HG02973 (cell line): Measurements from ENCODE around the gene AFG3L2.

Source experiments
- ATAC-seq: cut with Tn5 transposase; IDR thresholded peaks from one replicate; pipeline ENCODE4 v1.9.1; 2021; ENCODE audit warnings: moderate library complexity; ENCODE audit not compliant: unreplicated experiment

AFG3L2 gene

DNA sequence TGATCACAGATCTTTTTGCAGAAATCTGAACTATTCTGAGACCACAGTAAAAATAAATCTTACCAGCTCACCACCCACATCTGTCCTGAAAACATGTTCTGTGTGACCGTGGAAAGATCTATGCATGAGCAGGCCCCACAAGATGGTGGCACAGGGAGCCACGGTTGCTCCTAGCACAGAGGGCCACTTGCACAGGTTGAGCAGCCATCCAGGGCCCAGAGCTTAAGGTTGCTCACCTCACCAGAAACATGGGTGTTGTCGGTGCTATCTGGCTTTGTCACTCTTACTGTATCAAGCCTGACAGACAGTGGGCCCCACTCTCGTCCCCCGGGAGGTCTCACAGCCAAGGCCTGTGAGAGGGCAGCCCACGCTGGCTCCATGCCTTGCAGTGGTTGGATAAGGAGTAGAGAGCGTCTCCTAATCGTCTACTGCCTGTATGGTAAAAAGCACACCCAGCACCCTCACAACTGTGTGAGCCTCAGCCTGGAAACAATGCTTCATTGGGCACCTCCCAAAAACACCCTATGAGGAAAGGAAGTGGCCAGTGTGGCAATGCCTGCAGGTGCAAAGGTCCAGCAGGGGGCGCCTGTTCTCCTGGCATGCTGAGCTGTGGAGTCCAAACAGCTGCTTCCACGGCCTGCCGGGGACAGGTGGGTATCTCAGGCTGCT is 49.4 kb downstream of the AFG3L2 start:
- no peak for ATAC-seq

DNA sequence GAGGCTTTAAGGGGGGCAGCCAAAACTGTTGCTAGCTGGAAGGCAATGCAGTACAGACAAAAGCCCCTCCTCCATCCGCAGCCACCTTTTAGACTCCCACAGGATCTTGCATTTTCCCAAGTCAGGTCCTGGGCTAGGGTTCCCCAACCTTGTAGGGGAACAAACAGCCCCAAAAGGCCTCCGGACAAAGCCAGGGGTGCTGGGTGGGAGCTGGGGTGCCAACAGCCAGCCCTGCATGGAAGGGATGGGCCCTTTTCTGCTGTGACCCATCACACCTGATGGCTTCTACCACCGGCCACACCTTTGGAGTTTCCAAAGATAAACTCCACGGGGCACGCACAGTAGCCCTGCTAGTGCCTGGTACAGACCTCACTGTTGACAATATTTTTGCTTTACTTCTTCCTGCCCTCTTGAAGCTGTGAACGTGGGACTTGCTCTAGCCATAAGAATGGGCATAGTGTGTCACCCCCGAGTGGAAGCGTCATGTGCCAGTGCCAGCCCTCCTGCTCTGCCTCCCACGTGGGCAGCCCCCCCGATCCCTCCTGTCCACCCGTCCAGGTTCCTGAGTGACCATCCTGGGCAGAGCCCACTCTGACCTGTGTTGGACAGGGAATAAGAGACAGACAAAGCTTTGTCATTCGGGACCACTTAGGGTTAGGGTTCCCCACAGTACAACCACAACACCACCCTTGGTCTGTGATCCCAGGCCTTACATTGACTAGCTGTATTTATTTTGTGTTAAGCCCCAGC is 50.1 kb downstream of the AFG3L2 start:
- ATAC-seq = no peak

- ATAC-seq = no peak
Measured at GRCh38 chr18:12325726-12326245, 51.2 kb downstream of the AFG3L2 start.

DNA sequence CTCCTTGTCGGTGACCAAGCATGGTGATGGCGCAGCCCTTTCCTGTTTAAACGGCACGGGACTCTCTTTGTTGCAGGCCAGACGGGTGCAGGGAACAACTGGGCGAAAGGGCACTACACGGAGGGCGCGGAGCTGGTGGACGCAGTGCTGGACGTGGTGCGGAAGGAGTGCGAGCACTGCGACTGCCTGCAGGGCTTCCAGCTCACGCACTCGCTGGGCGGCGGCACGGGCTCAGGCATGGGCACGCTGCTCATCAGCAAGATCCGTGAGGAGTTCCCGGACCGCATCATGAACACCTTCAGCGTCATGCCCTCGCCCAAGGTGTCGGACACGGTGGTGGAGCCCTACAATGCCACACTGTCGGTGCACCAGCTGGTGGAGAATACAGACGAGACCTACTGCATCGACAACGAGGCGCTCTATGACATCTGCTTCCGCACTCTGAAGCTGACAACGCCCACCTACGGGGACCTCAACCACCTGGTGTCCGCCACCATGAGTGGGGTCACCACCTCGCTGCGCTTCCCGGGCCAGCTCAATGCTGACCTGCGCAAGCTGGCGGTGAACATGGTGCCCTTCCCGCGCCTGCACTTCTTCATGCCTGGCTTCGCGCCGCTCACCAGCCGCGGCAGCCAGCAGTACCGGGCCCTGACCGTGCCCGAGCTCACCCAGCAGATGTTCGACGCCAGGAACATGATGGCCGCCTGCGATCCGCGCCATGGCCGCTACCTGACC is 51.9 kb downstream of the AFG3L2 start:
- no peak for ATAC-seq

DNA sequence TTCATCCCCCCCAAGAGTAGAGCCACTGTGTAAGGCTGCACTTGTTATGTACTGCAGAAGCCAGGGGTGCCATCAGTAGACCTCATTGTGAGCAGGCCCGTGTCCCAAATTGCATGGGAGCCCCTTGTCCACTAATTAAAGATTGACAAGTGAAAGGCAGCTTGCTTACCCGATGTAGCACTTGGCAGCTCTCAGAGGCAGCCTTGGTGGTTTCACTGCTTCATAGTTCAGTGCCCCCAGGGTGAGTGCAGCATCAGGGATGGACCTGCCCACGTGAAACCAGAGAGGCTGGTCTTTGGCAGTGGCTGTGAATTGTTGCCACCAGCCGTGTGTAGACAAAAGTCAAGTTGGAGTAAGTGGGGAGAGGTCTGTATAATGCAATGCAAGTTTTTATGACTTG is 55.7 kb downstream of the AFG3L2 start:
- peak; percentile 47 for ATAC-seq

- no peak for ATAC-seq
Measured at GRCh38 chr18:12318857-12319256, 58.2 kb downstream of the AFG3L2 start.

DNA sequence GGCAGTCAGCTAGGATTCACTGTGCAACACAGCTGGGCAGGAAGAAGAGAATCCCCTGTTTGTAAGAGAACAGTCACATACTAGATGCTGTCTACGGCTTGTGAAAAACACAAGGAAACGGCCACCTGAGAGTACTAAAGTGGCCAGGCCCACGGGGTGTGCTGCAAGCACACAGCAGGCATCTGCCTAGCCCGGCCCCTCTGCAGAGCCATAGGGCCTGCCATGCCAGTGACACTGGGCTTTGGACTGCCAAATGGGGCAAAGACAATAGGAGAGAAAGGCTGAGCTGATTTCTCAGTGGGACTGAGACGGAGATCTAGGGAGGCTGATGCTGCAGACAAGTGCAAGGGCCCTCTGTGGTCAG is 58.7 kb downstream of the AFG3L2 start:
- ATAC-seq = no peak

DNA sequence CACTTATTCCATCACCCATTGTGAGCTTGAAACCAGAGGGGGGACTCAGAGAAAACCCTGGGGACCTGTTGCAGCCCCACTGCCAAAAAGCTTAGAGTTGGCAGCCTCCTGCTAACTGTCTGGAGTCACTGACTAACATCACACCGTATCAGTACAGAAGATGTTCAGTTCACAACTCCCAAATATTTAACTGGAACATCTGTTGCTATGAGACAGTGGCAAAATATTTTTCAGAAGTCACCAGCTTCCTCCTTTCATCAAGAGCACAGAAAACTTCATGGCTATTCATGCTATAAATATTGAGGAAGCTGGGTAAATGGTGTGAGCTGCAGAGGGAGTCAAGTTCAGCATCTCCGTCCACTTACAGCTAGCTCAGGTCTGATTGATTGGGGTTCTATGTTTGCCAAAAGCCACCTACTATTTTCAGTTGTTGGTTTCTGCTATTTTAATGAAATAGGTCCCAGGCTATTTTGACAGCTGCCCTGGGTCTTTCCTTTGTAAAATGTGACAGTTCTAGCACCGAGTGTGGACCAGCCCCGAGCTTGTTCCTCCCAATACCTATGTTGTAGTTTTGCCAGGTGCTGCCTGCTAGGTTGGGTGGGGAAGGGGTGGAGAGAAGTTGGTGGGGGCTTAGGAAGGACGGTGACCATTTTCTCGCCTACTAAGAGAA is 59.2 kb downstream of the AFG3L2 start:
- ATAC-seq = no peak

DNA sequence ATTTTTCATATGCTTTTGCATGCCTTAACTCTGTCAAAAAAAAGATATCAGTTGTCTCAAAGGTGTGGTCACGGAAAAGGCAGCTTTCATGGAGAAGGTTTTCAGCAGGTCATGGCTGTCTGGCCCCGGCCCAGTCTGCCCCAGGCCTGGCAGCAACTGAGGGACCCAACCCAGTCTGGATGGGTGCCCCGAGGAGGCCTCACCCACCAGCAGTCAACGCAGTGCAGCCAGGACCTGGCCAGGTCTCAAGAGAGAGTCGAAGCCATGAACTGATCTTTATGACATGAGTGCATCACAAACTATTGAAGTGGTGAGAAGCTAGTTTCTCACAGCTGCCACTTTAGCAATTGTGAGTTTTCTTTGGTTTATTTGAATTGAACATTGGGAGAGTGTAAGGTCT is 61.1 kb downstream of the AFG3L2 start:
- ATAC-seq = no peak

- no peak for ATAC-seq
Measured at GRCh38 chr18:12315490-12315889, 61.5 kb downstream of the AFG3L2 start.

DNA sequence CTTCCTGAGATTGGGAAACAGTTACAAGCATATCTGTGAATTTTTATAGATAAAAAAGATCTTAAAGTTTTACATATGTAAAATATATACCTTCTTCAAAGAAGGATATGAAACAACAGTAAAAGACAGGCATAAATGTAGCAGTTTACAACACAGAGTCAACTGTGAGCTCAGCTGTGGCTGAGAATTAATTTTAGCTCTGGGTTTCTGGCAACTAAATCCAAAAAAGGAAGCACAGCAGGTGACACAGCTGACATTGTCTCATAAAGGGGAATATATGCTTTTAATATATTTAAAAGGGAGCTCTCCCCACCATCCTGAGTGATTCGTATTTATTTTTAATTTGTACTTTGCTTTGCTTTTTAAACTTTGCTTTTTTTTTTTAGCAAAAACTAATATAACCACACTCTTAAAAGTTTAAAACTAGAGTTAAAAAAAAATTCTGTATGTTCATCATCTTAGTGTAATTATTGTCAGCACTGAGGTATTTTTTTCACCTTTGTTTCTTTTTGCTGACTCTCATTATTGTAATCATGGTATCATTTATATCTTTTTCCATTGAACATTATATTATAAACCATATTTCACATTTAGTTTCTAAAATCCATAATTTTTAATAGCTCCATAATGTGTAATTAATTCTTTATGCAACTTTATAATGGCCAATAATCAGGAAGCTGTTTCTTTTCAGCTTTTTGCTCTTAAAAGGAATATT is 62.3 kb downstream of the AFG3L2 start:
- ATAC-seq = no peak

DNA sequence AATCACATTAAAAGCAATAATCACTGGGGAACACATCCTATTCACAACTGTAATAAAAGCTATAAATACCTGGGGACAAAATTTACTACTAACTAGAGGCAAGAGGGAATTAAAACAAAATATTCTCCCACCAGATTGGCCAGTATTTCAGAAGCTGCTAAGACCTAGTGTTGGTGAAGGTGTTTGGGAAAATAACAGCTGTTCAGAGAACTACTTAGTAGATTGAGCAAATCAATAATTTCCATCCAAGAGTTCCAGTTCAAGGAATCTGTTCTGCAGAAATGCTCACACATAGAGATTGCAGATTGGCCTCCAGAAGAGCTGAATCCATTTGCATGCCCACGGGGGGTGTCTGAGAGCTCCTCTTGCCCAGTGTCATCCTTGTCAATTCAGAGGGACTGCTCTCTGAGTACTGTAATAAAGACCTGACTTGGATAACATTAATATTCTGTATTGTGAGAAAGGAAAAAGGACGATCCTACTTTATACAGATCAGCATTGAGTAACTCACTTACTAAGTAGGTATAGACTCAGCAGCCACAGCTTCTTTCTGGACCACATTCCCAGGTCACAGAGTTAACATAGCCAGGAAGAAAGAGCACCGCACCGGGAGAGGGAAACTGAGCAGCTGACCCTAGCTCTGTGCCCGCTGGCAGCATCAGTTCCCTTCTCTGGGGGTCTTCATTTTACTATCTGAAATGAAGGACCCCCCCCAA is 63.3 kb downstream of the AFG3L2 start:
- no peak for ATAC-seq

GRCh38 chr18:12312976-12313375 is 64.1 kb downstream of the AFG3L2 start:
- ATAC-seq = no peak

DNA sequence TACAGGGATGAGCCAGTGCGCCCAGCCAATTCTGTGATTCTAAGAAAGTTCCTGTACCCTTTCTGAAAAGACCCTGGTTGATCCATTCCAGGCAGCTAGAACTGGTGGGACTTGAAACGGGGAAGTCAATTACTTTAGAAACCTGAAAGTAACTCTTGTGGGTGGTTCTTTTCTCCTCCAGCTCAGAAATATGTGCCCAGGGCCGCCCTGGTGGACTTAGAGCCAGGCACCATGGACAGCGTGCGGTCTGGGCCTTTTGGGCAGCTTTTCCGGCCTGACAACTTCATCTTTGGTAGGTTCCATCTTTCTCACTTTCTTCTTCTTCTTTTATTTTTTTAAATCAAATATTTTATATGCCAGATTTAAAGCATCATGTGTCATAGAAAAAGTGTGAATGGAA is 66.3 kb downstream of the AFG3L2 start:
- no peak for ATAC-seq

DNA sequence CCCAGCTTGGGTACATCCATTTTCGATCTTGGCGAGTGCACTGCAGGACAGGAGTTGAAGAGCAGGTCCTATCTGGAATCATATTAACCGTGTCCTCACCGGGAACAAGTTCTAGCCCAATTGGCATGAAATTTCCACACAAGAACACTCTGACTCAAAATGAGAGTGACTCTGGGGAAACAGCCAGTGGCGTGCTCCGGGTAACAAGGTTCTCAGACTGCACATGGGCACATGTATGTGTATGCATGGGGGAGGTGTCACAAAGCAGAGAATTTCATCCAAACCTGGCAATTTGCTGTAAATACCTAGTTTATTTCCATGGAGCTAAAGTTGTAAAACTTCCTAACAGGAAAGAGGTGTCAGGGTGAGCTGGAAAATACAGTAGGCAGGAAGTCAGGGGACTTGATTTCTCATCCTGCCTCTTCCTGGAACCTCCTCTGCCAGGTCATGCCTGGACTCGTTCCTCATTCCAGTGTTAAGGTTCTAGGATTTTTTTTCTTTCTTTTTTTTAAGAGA is 67.3 kb downstream of the AFG3L2 start:
- no peak for ATAC-seq

- ATAC-seq = peak; percentile 54
Measured at GRCh38 chr18:12308386-12309100, 68.5 kb downstream of the AFG3L2 start.

- ATAC-seq = peak; percentile 44
Measured at GRCh38 chr18:12307701-12308385, 69.2 kb downstream of the AFG3L2 start, which contains the start of gene TUBB6. TUBB6 (plus strand) TSS chr18:12308241; CDS start chr18:12308293, 52 bp downstream.
